ENCODE measurements around the gene B4GAT1. TPM values are rescaled to one million over a fixed set of nuclear protein-coding genes. Genes with fewer than 3 reads are reported as not detected.

Gene B4GAT1
- polyA plus RNA-seq, 1 of the 3 experiments (the other 2 are of a cell fraction) = 26.4 TPM

- TF ChIP-seq RCOR1 (IDR thresholded peaks at IDR 0.05; ENCODE audit: low read length) (no peak), EZH2phosphoT487 (IDR thresholded peaks at IDR 0.05; ENCODE audit: borderline replicate concordance, low read depth) (no peak), MAX (IDR thresholded peaks at IDR 0.05; ENCODE audit: low read depth) (0 out of 2 replicates have a peak, but pooled peaks have one; percentile 16), MEF2A (IDR thresholded peaks at IDR 0.05; ENCODE audit: borderline replicate concordance, low read depth) (no peak), NFIC (IDR thresholded peaks at IDR 0.05; ENCODE audit: borderline replicate concordance) (peak; percentile 73), ZBTB33 (IDR thresholded peaks at IDR 0.05; ENCODE audit: borderline replicate concordance, low read depth) (no peak), SIN3A (IDR thresholded peaks at IDR 0.05; ENCODE audit: borderline replicate concordance, low read depth, low read length) (no peak), IRF3 (IDR thresholded peaks at IDR 0.05; ENCODE audit: low read depth, low read length) (no peak), RXRA (IDR thresholded peaks at IDR 0.05; ENCODE audit: borderline replicate concordance, low read depth) (peak; percentile 29; the same call in 1 of the 2 replicates), CTCF (IDR thresholded peaks at IDR 0.05) (no peak), SMC3 (IDR thresholded peaks at IDR 0.05; ENCODE audit: low read depth, low read length) (no peak), REST (IDR thresholded peaks at IDR 0.05; ENCODE audit: low read depth, low read length) (no peak), FOSL2 (IDR thresholded peaks at IDR 0.05; ENCODE audit: borderline replicate concordance, low read depth) (no peak)
These were observed 20.9 kb downstream of the B4GAT1 start (continued) for GRCh38 chr11:66326261-66327111.

Measured in SK-N-SH (cell line).